ENCODE results near the gene RALGAPB.

The RALGAPB gene

DNA sequence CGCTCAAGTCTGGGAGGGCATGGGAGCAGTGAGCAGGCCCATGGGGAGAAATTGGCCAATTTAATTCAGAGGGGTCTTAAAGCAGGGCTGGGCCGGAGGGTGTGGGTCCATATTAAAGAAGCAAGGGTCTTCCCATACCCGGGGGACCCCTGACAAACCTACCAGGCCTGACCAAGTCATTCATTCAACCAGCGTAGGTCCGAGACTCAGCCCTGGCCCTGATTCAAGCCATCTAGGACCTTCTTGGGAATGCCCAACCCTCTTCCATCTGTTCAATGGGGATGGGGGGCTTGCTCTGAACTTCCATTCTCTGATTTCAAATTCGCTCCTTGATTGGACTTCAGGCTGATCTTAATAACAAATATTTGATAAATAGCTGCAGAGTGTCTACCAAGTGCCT, 115.7 kb downstream of the RALGAPB start:
- Histone ChIP-seq H3K36me3 (ENCODE audit: control insufficient read depth in 2 of 2, insufficient read depth in 1 of 2, low read length in 2 of 2) (no peaks in the 10 kb centered on the region), H3K4me3 (ENCODE audit: low read depth, low read length) (no peak overlapping the region), H3K4me1 (ENCODE audit: control insufficient read depth, insufficient read depth, low read length) (no peaks in the 10 kb centered on the region), H3K27ac (ENCODE audit: extremely low read depth, low read depth, low read length) (no peak overlapping the region), H3K9me3 (ENCODE audit: control insufficient read depth, insufficient read depth, low read depth, low read length) (no peaks in the 10 kb centered on the region)
- POLR2A ChIA-PET = no interaction called here
- TF ChIP-seq ZNF274 (IDR thresholded peaks at IDR 0.05; ENCODE audit: low read length) (no peak), ZNF274 (tag by site-specific recombination; IDR thresholded peaks at IDR 0.05; ENCODE audit: borderline replicate concordance) (no peak), ZNF521 (tag by site-specific recombination; IDR thresholded peaks at IDR 0.05) (no peak), ZNF404 (tag by site-specific recombination; IDR thresholded peaks at IDR 0.05) (no peak), ZNF292 (tag by site-specific recombination; IDR thresholded peaks at IDR 0.05; ENCODE audit: borderline replicate concordance, low read depth) (no peak), ZNF791 (tag by site-specific recombination; IDR thresholded peaks at IDR 0.05) (no peak), ZNF610 (tag by site-specific recombination; IDR thresholded peaks at IDR 0.05; ENCODE audit: borderline replicate concordance) (no peak)
- TF ChIP-seq, protein P1, sequence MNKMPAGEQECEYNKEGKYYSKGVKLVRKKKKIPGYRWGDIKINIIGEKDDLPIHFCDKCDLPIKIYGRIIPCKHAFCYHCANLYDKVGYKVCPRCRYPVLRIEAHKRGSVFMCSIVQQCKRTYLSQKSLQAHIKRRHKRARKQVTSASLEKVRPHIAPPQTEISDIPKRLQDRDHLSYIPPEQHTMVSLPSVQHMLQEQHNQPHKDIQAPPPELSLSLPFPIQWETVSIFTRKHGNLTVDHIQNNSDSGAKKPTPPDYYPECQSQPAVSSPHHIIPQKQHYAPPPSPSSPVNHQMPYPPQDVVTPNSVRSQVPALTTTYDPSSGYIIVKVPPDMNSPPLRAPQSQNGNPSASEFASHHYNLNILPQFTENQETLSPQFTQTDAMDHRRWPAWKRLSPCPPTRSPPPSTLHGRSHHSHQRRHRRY (tag by site-specific recombination; IDR thresholded peaks at IDR 0.05) = no peak
- CTCF ChIA-PET = no interaction called here

- ChIA-PET CTCF (interaction anchor here (0.8 kb wide), 1 partner anchor 15 kb away, joined by 4 read pairs; no protein-coding TSS in a partner anchor), POLR2A (no interaction called here)
- Histone ChIP-seq H3K27ac (ENCODE audit: extremely low read depth, low read depth, low read length) (no peak overlapping the region), H3K4me3 (ENCODE audit: low read depth, low read length) (no peak overlapping the region), H3K36me3 (ENCODE audit: control insufficient read depth in 2 of 2, insufficient read depth in 1 of 2, low read length in 2 of 2) (no peaks in the 10 kb centered on the region), H3K9me3 (ENCODE audit: control insufficient read depth, insufficient read depth, low read depth, low read length) (no peaks in the 10 kb centered on the region), H3K4me1 (ENCODE audit: control insufficient read depth, insufficient read depth, low read length) (no peaks in the 10 kb centered on the region)
- TF ChIP-seq ZNF837 (tag by site-specific recombination; IDR thresholded peaks at IDR 0.05) (no peak), ZNF624 (tag by site-specific recombination; IDR thresholded peaks at IDR 0.05) (no peak), ZNF514 (tag by site-specific recombination; IDR thresholded peaks at IDR 0.05) (no peak), REPIN1 (tag by site-specific recombination; IDR thresholded peaks at IDR 0.05; ENCODE audit: low read depth) (no peak), KLF10 (tag by site-specific recombination; IDR thresholded peaks at IDR 0.05) (no peak), ZNF792 (tag by site-specific recombination; IDR thresholded peaks at IDR 0.05) (no peak), TRIM28 (IDR thresholded peaks at IDR 0.05; ENCODE audit: borderline replicate concordance, low read length) (no peak), SP3 (tag by site-specific recombination; IDR thresholded peaks at IDR 0.05) (no peak)
- TF ChIP-seq, protein P2, sequence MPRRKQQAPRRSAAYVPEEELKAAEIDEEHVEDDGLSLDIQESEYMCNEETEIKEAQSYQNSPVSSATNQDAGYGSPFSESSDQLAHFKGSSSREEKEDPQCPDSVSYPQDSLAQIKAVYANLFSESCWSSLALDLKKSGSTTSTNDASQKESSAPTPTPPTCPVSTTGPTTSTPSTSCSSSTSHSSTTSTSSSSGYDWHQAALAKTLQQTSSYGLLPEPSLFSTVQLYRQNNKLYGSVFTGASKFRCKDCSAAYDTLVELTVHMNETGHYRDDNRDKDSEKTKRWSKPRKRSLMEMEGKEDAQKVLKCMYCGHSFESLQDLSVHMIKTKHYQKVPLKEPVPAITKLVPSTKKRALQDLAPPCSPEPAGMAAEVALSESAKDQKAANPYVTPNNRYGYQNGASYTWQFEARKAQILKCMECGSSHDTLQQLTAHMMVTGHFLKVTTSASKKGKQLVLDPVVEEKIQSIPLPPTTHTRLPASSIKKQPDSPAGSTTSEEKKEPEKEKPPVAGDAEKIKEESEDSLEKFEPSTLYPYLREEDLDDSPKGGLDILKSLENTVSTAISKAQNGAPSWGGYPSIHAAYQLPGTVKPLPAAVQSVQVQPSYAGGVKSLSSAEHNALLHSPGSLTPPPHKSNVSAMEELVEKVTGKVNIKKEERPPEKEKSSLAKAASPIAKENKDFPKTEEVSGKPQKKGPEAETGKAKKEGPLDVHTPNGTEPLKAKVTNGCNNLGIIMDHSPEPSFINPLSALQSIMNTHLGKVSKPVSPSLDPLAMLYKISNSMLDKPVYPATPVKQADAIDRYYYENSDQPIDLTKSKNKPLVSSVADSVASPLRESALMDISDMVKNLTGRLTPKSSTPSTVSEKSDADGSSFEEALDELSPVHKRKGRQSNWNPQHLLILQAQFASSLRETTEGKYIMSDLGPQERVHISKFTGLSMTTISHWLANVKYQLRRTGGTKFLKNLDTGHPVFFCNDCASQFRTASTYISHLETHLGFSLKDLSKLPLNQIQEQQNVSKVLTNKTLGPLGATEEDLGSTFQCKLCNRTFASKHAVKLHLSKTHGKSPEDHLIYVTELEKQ (tag by site-specific recombination; IDR thresholded peaks at IDR 0.05; ENCODE audit: borderline replicate concordance) = no peak
Measured at GRCh38 chr20:38589351-38589750, 116.7 kb downstream of the RALGAPB start.

- no peaks in the 10 kb centered on the region for H3K36me3 ChIP-seq (ENCODE audit: control insufficient read depth in 2 of 2, insufficient read depth in 1 of 2, low read length in 2 of 2)
- ChIA-PET CTCF (no interaction called here), POLR2A (no interaction called here)
- H3K4me1 ChIP-seq (ENCODE audit: control insufficient read depth, insufficient read depth, low read length) = no peaks in the 10 kb centered on the region
- no peak overlapping the region for H3K4me3 ChIP-seq (ENCODE audit: low read depth, low read length)
- no peaks in the 10 kb centered on the region for H3K9me3 ChIP-seq (ENCODE audit: control insufficient read depth, insufficient read depth, low read depth, low read length)
- no peak overlapping the region for H3K27ac ChIP-seq (ENCODE audit: extremely low read depth, low read depth, low read length)
- peak; percentile 67; the same call in 1 of the 2 replicates for TF ChIP-seq ZSCAN5A (tag by site-specific recombination; IDR thresholded peaks at IDR 0.05)
- 0 out of 2 replicates have a peak, but pooled peaks have one; percentile 24 for TF ChIP-seq ZNF398 (tag by site-specific recombination; IDR thresholded peaks at IDR 0.05)
- TF ChIP-seq ZNF571 (tag by site-specific recombination; IDR thresholded peaks at IDR 0.05) = 0 out of 2 replicates have a peak, but pooled peaks have one; percentile 78
- 0 out of 2 replicates have a peak, but pooled peaks have one; percentile 59 for TF ChIP-seq ZNF776 (tag by site-specific recombination; IDR thresholded peaks at IDR 0.05; ENCODE audit: borderline replicate concordance)
- TF ChIP-seq ZNF514 (tag by site-specific recombination; IDR thresholded peaks at IDR 0.05) = peak; percentile 50; the same call in 1 of the 2 replicates
- TF ChIP-seq ZNF791 (tag by site-specific recombination; IDR thresholded peaks at IDR 0.05) = 0 out of 2 replicates have a peak, but pooled peaks have one; percentile 7
- 0 out of 2 replicates have a peak, but pooled peaks have one; percentile 34 for TF ChIP-seq SALL2 (tag by site-specific recombination; IDR thresholded peaks at IDR 0.05; ENCODE audit: borderline replicate concordance)
Measured at GRCh38 chr20:38589967-38590675, 117.5 kb downstream of the RALGAPB start.

Data from HEK293 (cell line).